ENCODE results near the gene CSTA.

Gene CSTA

DNA sequence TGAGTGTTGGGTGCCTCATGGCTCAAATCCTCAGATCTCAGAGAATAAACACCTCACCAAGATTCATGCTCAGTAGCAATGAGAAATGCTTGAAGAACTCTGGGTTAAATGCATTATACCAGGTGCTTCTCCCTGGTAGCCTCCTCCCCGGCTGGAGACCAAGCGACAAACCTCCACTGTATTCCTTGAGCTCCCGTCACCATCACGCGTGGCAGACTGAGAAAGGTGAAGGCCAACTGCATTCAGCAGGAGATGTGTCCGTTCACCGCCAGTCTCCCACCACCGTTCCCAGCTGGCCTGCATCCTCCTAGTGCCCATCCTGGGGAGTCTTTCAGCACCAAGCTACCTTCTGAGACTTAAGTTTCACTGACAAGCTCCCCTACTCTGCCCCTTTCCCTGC is 7.5 kb downstream of the CSTA start:
- no peak overlapping the region for H3K4me3 ChIP-seq (replicated peaks; ENCODE audit: low read depth, low read length)
- TF ChIP-seq, protein P1, sequence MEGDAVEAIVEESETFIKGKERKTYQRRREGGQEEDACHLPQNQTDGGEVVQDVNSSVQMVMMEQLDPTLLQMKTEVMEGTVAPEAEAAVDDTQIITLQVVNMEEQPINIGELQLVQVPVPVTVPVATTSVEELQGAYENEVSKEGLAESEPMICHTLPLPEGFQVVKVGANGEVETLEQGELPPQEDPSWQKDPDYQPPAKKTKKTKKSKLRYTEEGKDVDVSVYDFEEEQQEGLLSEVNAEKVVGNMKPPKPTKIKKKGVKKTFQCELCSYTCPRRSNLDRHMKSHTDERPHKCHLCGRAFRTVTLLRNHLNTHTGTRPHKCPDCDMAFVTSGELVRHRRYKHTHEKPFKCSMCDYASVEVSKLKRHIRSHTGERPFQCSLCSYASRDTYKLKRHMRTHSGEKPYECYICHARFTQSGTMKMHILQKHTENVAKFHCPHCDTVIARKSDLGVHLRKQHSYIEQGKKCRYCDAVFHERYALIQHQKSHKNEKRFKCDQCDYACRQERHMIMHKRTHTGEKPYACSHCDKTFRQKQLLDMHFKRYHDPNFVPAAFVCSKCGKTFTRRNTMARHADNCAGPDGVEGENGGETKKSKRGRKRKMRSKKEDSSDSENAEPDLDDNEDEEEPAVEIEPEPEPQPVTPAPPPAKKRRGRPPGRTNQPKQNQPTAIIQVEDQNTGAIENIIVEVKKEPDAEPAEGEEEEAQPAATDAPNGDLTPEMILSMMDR (IDR thresholded peaks at IDR 0.05; ENCODE audit: low read depth, low read length, missing control alignments): no peak
- DNase-seq (ENCODE audit: extremely low read depth, low read depth): no peak

DNA sequence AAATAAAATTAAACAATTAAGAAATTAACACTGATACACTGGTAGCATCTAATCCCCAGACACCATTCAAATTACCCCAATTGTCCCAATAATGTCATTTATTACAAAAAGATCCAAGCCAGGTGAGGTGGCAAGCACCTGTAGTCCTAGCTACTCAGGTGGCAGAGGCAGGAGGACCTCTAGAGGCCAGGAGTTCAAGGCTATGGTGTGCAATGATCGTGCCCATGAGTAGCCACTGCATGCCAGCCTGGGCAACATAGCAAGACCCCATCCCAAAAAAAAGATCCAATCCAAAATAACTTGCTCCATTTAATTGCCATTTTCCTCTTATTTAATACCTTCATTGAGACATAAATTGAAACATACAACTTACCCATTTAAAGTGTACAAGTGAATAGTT is 17.8 kb downstream of the CSTA start:
- DNase-seq (ENCODE audit: extremely low read depth, low read depth): no peak
- TF ChIP-seq, protein P1 (IDR thresholded peaks at IDR 0.05; ENCODE audit: low read depth, low read length, missing control alignments): no peak
- H3K4me3 ChIP-seq (replicated peaks; ENCODE audit: low read depth, low read length): no peak overlapping the region

DNA sequence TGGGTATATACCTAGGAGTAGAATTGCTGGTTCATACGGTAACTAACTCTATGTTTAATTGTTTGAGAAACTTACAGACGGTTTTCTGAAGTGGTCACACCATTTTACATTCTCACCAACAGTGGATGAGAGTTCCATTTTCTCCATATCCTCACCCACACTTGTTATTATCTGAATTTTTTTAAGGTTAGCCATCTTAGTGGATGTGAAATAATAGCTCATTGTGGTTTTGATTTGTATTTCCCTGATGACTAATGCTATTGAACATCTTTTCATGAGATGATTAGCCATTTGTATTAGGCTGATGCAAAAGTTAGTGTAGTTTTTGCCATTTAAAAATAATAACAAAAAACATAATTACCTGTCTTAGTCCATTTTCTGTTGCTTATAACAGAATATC is 18.6 kb downstream of the CSTA start:
- TF ChIP-seq, protein P1 (IDR thresholded peaks at IDR 0.05; ENCODE audit: low read depth, low read length, missing control alignments): no peak
- DNase-seq (ENCODE audit: extremely low read depth, low read depth): no peak
- no peak overlapping the region for H3K4me3 ChIP-seq (replicated peaks; ENCODE audit: low read depth, low read length)

DNA sequence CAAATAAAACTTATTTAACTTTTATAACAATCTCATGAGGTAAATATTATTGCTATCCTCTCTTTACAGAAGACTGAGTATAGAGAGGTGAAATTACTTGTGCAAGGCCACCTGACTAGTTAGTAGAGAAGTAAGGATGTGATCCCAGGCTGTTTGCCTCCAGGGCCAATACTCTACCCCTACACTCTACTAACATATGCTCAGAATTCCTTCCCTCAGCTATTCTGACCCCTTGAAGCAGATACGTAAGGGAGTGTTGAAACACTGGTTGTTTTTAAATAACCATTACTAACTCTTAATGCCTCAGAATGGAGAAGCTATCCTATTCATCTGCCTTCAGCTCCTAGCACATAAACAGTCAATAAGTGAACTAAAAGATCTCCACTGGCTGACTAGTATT is 24.1 kb downstream of the CSTA start:
- TF ChIP-seq, protein P1 (IDR thresholded peaks at IDR 0.05; ENCODE audit: low read depth, low read length, missing control alignments): no peak
- no peak for DNase-seq (ENCODE audit: extremely low read depth, low read depth)

DNA sequence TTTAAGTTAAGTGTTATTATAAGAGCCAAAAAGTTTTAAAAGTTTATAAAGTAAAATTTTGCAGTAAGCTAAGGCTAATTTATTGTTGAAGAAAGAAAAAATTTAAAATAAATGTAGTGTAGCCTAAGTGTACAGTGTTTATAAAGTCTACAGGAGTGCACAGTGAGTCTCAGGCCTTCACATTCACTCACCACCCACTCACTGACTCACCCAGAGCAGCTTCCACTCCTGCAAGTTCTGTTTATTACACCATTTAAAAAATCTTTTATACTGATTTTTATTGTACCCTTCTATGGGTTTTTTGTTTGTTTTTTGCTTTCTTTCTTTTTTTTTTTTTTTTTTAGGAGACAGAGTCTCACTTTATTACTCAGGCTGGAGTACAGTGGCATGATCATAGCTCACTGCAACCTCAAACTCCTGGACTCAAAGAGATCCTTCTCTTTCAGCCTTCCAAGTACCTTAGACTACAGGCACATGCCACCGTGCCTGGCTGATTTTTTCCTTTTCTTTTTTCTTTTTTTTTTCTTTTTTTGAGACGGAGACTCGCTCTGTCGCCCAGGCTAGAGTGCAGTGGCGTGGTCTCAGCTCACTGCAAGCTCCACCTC is 25.9 kb downstream of the CSTA start:
- DNase-seq (ENCODE audit: extremely low read depth, low read depth): peak; percentile 6
- no peak overlapping the region for H3K4me3 ChIP-seq (replicated peaks; ENCODE audit: low read depth, low read length)
- TF ChIP-seq, protein P1 (IDR thresholded peaks at IDR 0.05; ENCODE audit: low read depth, low read length, missing control alignments): no peak

More for the DNA sequence above, 24.1 kb downstream of the CSTA start:
- no peak overlapping the region for H3K4me3 ChIP-seq (replicated peaks; ENCODE audit: low read depth, low read length)

DNA sequence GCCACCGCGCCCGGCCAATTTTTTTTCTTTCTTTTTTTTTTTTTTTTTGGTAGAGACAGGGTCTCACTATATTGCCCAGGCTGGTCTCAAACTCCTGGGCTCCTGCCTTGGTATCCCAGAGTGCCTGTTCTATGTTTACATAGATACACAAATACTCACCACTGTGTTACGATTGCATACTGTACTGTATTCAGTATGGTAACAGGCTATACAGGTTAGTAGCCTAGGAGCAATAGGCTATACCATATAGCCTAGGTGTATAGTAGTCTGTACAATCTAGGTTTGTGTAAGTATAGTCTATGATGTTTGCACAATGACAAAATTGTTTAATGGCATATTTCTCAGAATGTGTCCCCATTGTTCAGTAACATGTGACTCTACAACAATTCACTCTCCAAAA is 26.6 kb downstream of the CSTA start:
- H3K4me3 ChIP-seq (replicated peaks; ENCODE audit: low read depth, low read length): no peak overlapping the region
- TF ChIP-seq, protein P1 (IDR thresholded peaks at IDR 0.05; ENCODE audit: low read depth, low read length, missing control alignments): no peak
- no peak for DNase-seq (ENCODE audit: extremely low read depth, low read depth)

DNA sequence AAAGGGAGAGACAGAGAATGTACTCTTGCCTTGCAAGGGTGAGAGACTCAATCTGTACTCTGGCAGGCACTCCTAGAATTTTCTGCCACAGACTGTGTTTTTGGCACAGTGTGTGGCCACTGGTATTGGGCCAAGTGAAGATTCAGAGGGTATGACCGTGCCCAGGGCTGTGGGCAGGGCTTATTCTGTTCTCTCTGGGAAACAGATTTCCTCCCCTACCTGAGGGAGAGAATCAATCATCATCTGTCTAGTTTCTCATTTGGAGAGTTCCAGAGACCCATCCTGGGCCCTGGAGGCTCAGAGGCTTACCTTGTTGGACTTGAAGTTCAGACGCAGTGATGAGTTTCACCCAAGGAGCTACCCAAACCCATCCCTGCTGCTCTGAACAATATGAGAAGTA is 28.2 kb downstream of the CSTA start:
- no peak for DNase-seq (ENCODE audit: extremely low read depth, low read depth)
- TF ChIP-seq, protein P1 (IDR thresholded peaks at IDR 0.05; ENCODE audit: low read depth, low read length, missing control alignments): no peak

More for the DNA sequence above, 28.2 kb downstream of the CSTA start:
- H3K4me3 ChIP-seq (replicated peaks; ENCODE audit: low read depth, low read length): no peak overlapping the region

Measured in HFF-Myc (cell line).